Kidney tubule cell (primary cell): ENCODE data around the gene NLRP3.

ENCODE experiments used
- DNase-seq: peaks from one replicate; pipeline ENCODE4 v3.0.0-alpha.2; 2018; ENCODE audit warnings: low spot score

Gene NLRP3

DNA sequence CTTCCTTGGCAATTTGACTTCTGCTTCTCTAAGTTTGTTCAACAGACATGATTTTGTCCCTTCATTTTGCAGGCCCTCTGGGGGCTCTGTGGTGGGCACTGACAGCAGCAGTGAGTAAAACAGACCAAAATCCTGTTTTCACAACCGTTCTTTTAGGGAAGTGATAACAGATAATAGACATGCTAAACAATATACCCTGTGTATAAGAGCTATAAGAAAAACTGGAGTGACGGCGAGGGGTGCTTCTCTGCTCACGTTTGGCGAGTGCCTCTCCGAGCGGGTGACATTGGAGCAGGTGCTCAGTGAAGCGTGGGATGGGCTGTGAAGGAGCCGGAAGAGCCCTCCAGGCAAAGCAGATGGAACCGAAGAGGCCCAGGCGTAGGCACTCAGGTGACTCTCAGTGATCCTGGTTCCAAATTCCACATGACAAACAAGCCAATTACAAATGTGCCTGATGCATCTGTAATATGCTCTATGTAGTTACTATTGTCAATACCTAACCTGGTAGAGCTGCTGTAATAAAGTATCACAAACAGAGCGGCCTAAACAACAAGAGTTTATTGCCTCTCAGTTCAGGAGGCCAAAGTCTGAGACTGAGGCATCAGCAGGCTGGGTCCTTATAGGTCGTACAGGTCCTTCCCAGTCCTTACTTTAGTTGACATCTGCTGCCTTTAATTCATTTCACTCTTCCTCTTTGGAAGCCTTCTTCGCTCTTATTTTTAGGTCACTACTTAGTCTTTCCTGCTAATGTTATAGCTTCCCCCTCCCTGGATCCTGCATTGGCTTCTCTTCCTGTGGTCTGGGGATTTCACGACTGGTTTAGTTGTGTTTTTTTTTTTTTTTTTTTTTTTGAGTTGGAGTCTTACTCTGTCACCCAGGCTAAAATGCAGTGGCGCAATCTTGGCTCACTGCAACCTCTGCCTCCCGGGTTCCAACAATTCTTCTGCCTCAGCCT is 21.9 kb downstream of the NLRP3 start:
- DNase-seq, result no peak

DNA sequence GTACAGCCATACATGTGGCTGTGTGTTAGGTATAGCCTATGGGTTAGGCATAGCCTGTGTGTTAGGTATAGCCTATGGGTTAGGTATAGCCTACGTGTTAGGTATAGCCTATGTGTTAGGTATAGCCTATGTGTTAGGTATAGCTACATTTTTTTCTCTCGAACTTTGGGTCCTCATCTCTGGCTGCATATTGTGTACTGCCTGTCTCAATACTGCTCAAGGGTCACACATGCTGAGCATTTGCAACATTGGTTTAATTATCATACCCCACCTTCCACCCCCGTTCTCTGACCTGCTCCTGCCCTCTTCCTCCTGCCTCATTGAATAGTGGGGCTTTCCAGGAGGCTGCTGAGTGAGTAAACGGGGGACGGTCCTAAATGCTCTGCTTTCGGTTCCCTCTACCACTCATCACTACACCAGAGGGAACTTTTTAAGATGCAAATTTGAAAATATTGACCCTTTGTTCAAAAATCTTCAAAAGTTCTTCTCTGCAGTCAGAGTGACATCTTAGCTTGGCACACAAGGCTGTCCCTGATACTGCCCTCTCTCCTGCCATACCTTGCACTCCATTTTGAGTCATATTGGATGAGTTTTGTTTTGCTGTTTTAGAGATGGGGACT is 24.1 kb downstream of the NLRP3 start:
- no peak for DNase-seq

DNA sequence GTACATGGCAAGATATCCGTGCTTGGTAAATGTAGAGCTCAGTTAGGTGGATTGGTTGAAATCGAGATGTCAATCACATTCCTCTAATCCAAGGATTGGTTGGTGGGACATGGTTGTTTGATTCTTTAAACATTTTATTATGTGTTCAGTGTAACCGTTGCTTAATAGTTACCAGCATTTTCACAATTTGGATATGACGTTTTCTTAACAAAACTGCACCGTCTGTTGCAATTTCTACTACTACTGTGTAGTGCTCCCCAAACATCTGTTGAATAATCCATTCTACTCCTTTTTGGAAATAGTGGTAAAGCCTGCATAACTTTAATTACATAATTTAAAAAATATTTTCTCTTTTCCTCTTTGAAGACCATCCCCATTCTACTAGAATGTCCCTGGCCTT is 25.6 kb downstream of the NLRP3 start:
- DNase-seq, result no peak

DNA sequence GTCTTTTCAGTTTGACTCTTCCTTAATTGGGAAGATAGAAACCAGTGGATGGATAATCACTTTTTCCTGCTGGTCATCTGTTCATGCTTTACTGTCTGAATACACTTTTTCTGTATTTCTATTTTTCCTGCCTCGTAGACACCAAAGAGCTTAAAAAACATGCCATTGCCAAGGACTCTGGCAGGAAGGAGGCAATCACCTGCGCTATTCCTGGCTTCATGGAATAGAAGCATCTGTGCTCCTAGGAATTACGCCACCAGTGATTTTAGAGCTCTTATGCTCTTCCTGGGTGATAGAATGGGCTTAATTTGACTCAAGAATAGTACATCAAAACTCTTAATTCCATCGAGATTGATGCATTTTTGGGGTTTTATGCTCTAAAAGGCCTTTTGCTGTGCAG is 26.2 kb downstream of the NLRP3 start:
- DNase-seq, result no peak

DNA sequence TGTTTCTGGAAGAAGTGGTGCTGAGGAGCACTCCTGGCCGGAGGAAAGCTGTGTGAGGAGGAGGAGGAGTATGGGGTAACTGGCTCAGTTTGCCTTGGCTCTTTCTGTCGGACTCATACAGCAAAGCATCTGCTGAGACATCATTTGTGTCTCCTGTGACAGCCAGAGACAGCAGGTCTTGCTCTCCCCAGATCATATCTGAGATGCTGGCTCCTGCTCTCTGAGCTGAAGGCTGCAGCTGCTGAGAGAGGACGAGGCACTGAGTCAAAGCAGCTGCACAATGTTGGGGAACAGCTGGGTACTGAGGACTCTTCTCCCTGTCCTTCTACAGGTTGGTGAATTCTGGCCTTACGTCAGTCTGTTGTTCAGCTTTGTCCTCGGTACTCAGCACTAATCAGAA is 27.7 kb downstream of the NLRP3 start:
- no peak for DNase-seq

DNA sequence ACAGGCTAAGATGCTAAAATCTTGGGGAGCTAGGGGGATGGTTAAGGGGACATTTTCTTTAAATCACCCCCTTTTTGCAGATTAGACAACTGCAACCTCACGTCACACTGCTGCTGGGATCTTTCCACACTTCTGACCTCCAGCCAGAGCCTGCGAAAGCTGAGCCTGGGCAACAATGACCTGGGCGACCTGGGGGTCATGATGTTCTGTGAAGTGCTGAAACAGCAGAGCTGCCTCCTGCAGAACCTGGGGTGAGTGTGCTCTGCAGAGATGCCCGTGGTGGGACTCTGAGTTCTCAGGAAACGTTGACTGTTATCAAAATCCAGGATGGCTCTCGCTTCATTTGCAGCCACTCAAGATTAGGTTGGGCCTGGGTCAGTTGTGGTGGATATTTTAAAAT is 28.6 kb downstream of the NLRP3 start:
- no peak for DNase-seq

DNA sequence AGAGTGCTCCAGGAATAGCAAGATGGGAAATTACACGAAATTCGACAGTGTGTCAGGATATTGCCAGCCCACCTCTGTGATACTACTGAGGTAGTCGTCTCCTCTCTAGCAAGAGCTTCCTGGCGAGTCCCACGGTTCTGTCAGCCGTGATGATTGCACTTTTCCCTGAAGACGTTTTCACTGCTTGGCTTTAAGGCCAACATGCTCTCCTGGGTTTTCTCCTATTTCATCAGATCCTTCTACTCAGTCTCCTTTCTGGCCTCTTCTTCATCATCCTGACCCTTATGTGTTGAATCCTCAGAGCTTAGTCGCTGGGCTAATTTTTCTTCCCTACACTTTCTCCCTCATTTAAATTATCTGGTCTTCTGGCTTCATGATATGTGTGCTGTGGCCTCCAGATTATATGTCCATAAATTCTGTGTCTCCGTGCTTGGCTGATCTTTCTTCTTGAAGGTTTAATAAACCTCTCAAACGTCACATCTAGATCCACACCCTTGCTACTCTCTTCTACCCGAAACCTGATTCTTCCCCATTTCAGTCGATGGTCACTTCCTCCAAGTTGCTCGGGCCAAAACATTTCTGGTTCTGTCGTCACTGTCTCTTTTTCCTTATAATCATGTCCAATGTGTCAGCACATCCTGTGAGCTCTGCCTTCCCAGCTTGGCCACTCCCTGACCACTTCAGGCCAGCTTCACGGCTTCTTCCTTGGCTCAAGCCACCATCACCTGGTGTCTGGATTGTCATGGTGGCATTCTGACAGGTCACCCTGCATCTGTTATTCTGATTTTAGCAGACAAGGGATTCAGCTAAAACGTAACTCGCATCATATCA is 29.8 kb downstream of the NLRP3 start:
- no peak for DNase-seq

DNA sequence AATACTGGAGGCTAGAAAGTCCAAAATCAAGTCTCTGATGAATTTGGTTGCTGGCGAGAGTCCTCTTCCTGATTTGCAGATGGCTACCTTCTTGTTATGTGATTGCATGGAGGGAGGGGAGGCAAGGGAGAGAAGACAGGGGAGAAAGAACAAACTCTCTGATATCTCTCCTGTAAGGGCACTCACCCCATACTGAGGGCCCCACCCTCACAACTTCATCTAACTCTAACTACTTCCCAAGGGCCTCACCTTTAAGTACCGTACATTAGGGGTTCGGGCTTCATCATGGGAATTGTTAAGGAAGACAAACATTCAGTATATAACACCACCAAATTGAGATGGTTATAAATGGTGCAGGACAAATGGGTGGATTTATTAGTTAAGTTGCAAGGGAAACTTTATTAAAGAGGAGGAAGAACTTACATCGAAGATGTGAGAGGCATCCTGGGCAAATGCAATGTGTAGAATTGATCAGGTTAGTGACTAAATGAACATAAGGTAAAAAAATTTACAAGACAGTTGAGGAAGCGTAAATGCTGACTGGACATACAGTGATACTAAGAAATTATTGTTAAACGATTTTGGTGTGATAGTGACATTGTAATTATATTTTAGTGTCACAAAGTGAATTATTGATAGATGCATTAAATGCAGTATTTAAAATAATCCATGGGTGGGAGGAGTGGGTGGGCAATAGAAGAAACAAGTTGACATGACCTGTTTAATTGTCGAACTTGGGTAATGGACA is 31.4 kb downstream of the NLRP3 start:
- DNase-seq, result no peak

DNA sequence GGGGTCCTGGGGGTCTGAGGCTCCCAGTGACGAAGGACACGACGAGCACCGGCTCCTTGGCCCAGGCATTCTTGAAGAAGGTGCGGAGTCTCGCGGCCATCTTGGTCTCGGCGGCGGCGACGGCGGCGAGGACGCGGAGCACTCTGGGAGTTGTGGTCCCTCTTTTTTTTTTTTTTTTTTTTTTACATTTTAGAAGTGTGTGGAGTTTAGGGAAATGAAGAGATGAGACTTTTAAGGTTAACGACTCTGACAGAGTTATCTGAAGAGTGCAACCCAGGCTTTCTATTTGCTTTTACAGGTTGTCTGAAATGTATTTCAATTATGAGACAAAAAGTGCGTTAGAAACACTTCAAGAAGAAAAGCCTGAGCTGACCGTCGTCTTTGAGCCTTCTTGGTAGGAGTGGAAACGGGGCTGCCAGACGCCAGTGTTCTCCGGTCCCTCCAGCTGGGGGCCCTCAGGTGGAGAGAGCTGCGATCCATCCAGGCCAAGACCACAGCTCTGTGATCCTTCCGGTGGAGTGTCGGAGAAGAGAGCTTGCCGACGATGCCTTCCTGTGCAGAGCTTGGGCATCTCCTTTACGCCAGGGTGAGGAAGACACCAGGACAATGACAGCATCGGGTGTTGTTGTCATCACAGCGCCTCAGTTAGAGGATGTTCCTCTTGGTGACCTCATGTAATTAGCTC is 32.3 kb downstream of the NLRP3 start:
- peak; percentile 56 for DNase-seq

DNA sequence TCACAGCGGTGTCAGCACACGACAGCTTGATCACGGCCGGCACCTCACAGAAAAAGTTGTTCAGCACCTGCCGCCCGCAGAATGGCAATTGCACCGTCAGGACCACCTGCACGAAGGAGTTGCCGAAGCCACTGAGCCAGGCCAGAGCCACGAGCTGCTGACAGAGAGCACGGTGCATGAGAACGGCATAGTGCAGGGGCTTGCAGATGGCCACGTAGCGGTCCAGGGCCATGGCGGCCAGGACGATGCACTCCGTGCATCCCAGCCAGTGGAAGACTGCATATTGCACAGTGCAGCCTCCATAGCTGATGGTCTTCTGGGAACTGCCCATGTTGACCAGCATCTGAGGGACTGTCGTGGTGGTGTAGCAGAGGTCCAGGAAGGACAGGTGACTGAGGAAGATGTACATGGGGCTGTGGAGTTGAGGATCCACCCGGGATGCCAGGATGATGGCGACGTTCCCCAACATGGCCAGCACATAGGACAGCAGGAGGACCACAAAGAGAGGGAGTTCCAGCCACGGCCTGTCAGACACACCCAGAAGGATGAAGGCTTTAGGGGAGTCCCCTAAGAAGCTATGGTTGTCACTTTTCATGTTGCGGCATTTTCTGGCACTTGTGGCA is 35.5 kb downstream of the NLRP3 start:
- DNase-seq, result no peak

DNA sequence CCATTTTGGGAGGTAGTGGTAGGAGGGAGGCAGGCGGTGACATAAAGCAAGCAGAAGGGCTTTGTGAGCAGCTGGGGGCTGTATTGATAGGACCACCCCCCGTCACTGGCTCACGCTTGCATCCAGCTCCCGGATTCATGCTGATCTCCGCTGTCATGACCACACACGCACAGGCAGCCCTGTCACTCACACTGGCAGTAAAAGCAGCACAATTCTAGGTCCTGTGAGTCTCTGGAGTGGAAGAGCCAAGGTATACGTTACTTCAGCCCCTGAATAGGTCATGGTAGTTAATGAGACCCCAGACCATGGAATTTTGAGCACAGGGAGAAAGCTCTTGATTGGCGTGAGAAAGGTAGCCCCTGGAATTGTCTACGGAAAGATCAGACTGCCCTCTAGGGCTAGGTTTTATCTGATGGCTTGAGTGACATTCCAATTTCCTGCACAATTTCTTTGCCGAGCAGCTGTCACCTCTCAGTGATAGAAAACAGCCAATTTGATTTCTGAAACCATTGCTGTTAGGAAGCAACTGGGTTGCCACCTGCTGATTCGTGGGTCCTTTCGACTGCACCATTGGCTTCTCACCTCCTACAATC is 36.6 kb downstream of the NLRP3 start:
- no peak for DNase-seq

DNA sequence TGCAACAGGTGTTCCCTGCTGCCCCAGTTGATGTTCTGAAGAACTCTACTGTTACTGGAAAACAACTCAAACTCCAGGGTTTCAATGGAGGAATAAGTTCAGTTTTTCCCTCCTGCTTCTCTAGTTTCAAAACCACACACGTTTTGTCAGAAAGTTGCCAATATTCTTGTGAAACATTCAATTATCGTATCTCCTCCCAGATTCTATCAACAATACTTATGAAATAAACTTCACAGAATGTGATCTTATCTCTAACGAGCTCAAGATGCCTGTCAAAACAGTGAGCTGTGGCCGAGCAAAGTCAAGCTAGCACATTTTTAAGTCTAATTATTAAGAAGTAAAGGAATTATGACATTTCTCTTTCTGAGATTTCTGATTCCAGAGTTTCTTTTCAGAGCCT is 37.3 kb downstream of the NLRP3 start:
- no peak for DNase-seq

DNA sequence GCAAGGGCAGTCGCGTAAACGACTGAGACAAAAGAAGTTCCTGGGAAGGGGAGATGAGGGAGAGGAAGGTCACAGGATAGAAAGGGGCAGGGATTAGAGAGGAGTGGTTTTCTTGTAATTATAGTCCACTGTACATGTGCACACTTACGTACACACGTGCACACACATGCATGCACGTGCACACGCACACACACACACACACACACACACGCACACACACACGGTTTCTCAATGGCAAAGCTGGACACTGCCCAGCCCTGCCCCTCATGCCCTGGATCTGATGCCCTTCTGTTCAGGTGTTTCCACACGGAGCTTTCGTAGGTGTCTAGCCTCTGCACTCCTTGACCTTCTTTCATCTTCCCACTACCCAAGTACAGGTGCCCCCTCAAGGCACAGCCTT is 38.0 kb downstream of the NLRP3 start:
- no peak for DNase-seq

DNA sequence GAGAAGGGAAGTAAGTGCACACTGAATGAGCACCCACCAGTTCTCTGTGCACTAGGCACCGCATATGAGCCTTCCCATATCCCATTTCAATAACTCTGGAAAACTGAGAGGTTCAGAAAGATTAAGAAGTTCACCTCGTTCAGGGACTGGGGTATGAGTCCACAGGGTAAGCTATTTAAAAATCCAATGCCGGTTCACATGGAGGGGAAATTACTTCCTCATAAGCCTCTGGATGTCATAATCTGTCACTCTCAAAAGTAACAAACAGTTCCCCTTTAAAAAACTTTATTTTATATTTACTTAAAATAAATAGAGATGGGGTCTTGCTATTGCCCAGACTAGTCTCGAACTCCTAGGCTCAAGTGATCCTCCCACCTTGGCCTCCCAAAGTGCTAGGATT is 40.0 kb downstream of the NLRP3 start:
- no peak for DNase-seq

DNA sequence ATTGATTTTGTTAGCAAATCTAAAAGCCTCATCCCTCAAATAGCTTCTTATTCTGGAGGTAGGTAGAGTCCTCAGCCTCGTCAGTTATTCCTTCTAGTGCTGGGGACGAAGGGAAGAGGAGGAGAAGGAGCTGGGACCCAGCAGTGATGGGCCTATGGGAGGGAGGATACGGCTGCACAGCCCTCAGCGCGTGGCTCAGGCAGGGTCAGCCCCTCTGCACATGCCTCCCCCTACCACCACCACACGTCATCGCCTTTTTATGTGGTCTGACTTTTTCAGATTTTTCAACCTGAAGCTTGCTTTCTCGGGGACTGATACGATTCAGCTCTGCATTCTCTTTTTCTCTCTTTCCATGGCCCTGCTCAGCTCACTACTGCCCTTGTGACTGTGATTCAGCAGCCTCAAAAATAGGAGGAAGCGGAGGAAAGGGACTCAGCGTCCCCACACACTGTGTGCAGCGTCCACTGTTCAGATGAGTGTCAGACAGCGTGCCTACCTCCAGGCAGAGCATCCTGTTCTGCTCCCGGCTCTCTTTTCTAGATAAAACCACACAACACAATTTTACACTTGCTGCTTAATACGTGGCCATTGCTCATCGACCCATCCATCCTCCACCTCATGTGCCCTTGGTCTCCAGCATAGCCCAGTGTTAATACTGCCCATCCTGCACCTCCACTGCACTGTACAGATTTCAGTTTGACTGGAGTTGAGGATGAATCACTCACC is 41.1 kb downstream of the NLRP3 start:
- no peak for DNase-seq

DNA sequence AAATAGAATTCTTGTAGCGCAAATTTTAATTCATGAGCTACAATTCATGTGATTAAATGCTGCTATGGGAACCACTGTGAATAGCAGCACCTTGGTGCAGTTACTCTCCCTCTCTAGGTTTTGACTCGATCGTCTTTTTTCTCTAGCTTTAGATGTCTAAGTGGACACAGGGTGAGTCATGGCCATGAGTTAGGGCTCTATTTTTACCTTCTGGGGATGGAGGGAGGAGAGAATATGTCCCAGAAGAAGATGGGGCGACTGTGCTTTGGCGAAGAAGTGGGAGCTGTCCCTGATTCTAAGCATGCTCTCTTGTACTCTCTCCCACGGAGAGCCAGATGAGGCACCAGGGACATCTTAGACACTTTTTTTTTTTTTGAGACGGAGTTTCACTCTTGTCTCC is 43.5 kb downstream of the NLRP3 start:
- DNase-seq, result no peak

DNA sequence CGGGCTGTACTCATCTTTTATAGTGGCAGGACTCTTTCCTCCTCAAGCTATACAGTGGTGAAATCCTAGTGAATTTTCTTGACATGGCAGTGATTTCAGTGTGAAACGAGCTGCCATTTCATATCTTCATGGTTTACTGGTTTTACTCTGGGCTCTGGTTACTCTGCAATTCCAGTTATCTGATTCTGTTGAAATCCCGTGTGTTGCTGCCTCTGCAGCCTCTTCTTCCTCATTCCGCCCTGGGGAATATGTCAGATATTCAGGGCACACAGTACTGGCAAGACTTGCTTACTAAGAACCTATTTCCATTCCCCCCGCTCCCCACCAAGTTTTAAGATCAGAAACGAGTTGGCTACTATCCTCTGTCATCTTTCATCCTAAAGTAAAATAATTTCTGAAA is 49.8 kb downstream of the NLRP3 start:
- DNase-seq, result no peak

DNA sequence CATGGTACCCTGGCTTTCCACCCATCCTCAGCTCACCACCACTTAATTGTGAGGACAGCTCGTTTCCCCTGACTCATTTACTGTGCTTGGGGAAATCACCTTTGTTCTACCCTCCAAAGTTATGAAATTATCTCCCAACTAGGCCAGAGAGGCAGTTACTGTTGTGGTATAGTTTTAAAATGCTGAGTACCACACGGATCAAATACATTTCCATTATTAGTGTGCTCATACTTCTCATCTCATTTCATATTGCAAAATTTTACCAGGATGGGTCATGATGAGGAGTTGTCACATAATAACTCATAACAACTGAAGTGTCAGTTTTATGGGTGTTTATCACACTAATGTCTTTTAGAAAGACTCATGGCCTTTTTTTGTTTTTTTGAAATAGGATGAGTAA is 51.2 kb downstream of the NLRP3 start:
- no peak for DNase-seq

DNA sequence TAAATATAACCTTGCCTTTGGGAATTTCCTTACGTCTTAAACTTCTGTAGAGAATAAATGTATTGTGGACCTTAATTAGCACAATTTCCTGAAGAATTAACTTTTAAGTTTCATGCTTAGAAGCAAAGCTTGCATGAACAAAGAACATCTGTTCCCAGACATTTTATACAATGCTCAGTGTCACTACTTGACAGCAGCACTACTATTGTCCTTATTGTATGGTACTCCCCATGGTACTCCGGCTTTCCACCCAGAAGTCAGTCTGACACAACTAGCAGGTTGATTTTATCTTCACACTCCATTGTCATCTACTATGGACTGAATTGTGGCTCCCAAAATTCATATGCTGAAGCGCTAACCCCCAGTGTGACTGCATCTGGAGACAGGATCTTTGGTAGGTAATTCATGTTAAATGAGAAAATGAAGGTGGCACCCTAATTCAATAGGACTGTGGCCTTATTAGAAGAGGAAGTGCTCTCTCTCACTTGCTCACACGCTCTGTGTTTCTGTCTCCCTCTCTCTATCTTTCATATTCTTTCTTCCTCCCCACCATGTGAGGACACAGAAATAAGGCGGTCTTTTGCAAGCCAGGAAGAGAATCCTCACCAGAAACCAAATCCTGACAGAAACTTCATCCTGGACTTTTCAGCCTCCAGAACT is 52.6 kb downstream of the NLRP3 start:
- DNase-seq, result no peak
